ENCODE results near the gene OPRD1.

DNA sequence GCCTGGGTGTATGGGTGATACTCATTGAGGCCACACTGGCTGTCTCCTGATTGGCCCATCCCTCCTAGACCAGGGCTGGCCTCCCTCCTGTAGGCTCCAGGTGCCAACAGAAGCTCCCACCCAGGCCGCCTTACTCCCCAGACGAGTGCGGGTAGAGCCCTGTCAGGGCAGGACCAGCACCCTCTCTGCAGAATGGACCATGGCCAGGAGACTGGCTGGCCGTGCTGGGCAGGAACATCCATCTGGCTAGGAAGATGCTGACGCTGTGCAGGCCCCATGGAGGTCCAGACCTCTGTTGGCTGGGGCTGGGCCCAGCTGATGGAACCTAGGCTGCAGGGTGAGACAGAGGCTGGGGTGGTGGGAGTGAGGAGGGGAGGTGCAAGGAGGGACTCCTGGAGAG, 77.4 kb downstream of the OPRD1 start:
- TF ChIP-seq, protein P1, sequence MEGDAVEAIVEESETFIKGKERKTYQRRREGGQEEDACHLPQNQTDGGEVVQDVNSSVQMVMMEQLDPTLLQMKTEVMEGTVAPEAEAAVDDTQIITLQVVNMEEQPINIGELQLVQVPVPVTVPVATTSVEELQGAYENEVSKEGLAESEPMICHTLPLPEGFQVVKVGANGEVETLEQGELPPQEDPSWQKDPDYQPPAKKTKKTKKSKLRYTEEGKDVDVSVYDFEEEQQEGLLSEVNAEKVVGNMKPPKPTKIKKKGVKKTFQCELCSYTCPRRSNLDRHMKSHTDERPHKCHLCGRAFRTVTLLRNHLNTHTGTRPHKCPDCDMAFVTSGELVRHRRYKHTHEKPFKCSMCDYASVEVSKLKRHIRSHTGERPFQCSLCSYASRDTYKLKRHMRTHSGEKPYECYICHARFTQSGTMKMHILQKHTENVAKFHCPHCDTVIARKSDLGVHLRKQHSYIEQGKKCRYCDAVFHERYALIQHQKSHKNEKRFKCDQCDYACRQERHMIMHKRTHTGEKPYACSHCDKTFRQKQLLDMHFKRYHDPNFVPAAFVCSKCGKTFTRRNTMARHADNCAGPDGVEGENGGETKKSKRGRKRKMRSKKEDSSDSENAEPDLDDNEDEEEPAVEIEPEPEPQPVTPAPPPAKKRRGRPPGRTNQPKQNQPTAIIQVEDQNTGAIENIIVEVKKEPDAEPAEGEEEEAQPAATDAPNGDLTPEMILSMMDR (conservative IDR thresholded peaks at IDR 0.05), result no peak
- no peak for TF ChIP-seq EZH2 (IDR thresholded peaks at IDR 0.05; ENCODE audit: low read depth)
